ENCODE data around the gene ETFBKMT. TPM values are rescaled to one million over a fixed set of nuclear protein-coding genes. Genes with fewer than 3 reads are reported as not detected.

Gene ETFBKMT, protein sequence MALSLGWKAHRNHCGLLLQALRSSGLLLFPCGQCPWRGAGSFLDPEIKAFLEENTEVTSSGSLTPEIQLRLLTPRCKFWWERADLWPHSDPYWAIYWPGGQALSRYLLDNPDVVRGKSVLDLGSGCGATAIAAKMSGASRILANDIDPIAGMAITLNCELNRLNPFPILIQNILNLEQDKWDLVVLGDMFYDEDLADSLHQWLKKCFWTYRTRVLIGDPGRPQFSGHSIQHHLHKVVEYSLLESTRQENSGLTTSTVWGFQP
- 2.3 TPM for polyA plus RNA-seq (2013)

- Histone ChIP-seq H3K36me3 (ENCODE audit: control insufficient read depth in 4 of 4, insufficient read depth in 4 of 4, low read length in 3 of 4) (no peaks in the 10 kb centered on the region), H3K27me3 (replicated peaks in 2 of 5; ENCODE audit: control insufficient read depth in 4 of 5, insufficient read depth in 5 of 5, low read length in 4 of 5) (no peaks in the 10 kb centered on the region), H3K27ac (ENCODE audit: insufficient read depth in 1 of 2, low read depth in 1 of 2, low read length in 2 of 2, poor library complexity in 1 of 2, severe bottlenecking in 2 of 2) (peak within 1 kb of the TSS; percentile 91 to 95), H3K4me3 (ENCODE audit: control insufficient read depth in 1 of 7, extremely low read depth in 1 of 7, insufficient read depth in 4 of 7, low read depth in 2 of 7, low read length in 6 of 7) (peak within 1 kb of the TSS; percentile 78 to 99 (median 94)), H3K9me3 (ENCODE audit: control extremely low read depth in 1 of 5, control insufficient read depth in 4 of 5, insufficient read depth in 2 of 5, low read depth in 1 of 5, low read length in 4 of 5) (no peaks in the 10 kb centered on the region), H3K4me1 (ENCODE audit: control extremely low read depth in 1 of 4, control insufficient read depth in 4 of 4, insufficient read depth in 4 of 4, low read length in 3 of 4) (peaks cover 4 to 15% (median 9%) of the 10 kb centered on the region in 4 experiments)
- CTCF ChIA-PET, result interaction anchor here (1.2 kb wide), 1 partner anchor 1013 kb away, joined by 3 read pairs; no protein-coding TSS in a partner anchor
- POLR2A ChIA-PET, result interaction anchor here (0.6 kb wide), 1 partner anchor 876 kb away, joined by 3 read pairs; no protein-coding TSS in a partner anchor
- peak; percentile 77 to 88 (median 80) for DNase-seq
- 1% methylated on average over 21 of the region's 47 CpGs for WGBS (ENCODE audit: insufficient coverage)
Observed at GRCh38 chr12:31659087-31659942, at the start of gene ETFBKMT. Gene ETFBKMT, plus strand, starts transcription at chr12:31659688. Its CDS starts 2,266 bp downstream, at chr12:31661954.

- peaks cover 0 to 14% (median 10%) of the 10 kb centered on the region in 5 experiments for H3K9me3 ChIP-seq (ENCODE audit: control extremely low read depth in 1 of 5, control insufficient read depth in 4 of 5, insufficient read depth in 2 of 5, low read depth in 1 of 5, low read length in 4 of 5)
- H3K36me3 ChIP-seq (ENCODE audit: control insufficient read depth in 4 of 4, insufficient read depth in 4 of 4, low read length in 3 of 4), result no peaks in the 10 kb centered on the region
- H3K27ac ChIP-seq (ENCODE audit: insufficient read depth in 1 of 2, low read depth in 1 of 2, low read length in 2 of 2, poor library complexity in 1 of 2, severe bottlenecking in 2 of 2), result no peak overlapping the region
- 94% methylated on average over 2 of the region's 2 CpGs for WGBS (ENCODE audit: insufficient coverage)
- no peak for DNase-seq
- H3K27me3 ChIP-seq (replicated peaks in 2 of 5; ENCODE audit: control insufficient read depth in 4 of 5, insufficient read depth in 5 of 5, low read length in 4 of 5), result no peaks in the 10 kb centered on the region
- H3K4me3 ChIP-seq (ENCODE audit: control insufficient read depth in 1 of 7, extremely low read depth in 1 of 7, insufficient read depth in 4 of 7, low read depth in 2 of 7, low read length in 6 of 7), result no peak overlapping the region
- CTCF ChIA-PET, result no interaction called here
- POLR2A ChIA-PET, result no interaction called here
- no peaks in the 10 kb centered on the region for H3K4me1 ChIP-seq (ENCODE audit: control extremely low read depth in 1 of 4, control insufficient read depth in 4 of 4, insufficient read depth in 4 of 4, low read length in 3 of 4)
Observed at GRCh38 chr12:31612819-31613218, 46.7 kb upstream of the ETFBKMT start.

DNA sequence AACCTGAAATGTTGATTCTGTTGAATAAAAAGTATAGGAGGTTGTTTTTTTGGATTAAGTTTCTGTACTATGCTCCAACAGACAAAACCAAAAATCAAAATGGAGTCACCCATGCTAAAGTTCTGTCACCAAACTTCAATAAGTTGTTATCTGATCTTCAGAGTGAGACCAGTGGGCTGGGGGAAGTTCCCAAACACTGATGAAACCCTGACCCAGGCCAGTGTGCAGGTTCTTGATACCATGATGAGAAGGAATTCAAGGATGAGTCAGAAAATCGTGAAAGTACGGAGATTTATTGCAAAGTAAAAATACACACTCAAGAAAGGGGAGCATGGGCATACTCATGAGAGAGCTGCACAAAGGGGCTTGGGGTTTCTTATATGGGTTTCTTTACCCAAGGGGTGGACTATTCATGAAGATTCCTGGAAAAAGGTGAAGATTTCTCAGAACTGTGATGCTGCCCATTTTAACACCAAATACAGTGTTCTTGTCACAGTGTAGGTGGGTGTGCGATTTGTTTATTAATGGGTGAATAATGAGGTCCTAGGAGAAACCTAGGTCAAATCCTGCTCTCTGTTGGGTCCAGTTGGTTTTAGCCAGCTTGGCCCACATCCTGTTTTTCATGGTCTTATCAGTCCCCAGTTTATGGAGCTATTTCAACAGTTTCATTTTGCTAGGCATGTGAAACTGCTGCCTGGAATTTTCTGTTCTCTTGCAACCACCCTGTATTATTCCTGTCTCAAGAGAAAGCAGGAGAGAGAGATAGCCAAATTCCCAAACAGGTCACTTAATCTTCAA lies 41.1 kb upstream of the ETFBKMT start:
- no peaks in the 10 kb centered on the region for H3K4me1 ChIP-seq (ENCODE audit: control extremely low read depth in 1 of 4, control insufficient read depth in 4 of 4, insufficient read depth in 4 of 4, low read length in 3 of 4)
- ChIA-PET CTCF (no interaction called here), POLR2A (no interaction called here)
- H3K27me3 ChIP-seq (replicated peaks in 2 of 5; ENCODE audit: control insufficient read depth in 4 of 5, insufficient read depth in 5 of 5, low read length in 4 of 5), result no peaks in the 10 kb centered on the region
- no peak for DNase-seq
- no peak overlapping the region for H3K27ac ChIP-seq (ENCODE audit: insufficient read depth in 1 of 2, low read depth in 1 of 2, low read length in 2 of 2, poor library complexity in 1 of 2, severe bottlenecking in 2 of 2)
- 94% methylated on average over 2 of the region's 3 CpGs for WGBS (ENCODE audit: insufficient coverage)
- H3K36me3 ChIP-seq (ENCODE audit: control insufficient read depth in 4 of 4, insufficient read depth in 4 of 4, low read length in 3 of 4), result no peaks in the 10 kb centered on the region
- no peak overlapping the region for H3K4me3 ChIP-seq (ENCODE audit: control insufficient read depth in 1 of 7, extremely low read depth in 1 of 7, insufficient read depth in 4 of 7, low read depth in 2 of 7, low read length in 6 of 7)
- H3K9me3 ChIP-seq (ENCODE audit: control extremely low read depth in 1 of 5, control insufficient read depth in 4 of 5, insufficient read depth in 2 of 5, low read depth in 1 of 5, low read length in 4 of 5), result no peaks in the 10 kb centered on the region

- no peak overlapping the region for H3K4me3 ChIP-seq (ENCODE audit: control insufficient read depth in 1 of 7, extremely low read depth in 1 of 7, insufficient read depth in 4 of 7, low read depth in 2 of 7, low read length in 6 of 7)
- no peaks in the 10 kb centered on the region for H3K9me3 ChIP-seq (ENCODE audit: control extremely low read depth in 1 of 5, control insufficient read depth in 4 of 5, insufficient read depth in 2 of 5, low read depth in 1 of 5, low read length in 4 of 5)
- H3K27ac ChIP-seq (ENCODE audit: insufficient read depth in 1 of 2, low read depth in 1 of 2, low read length in 2 of 2, poor library complexity in 1 of 2, severe bottlenecking in 2 of 2), result no peak overlapping the region
- DNase-seq, result no peak
- no peaks in the 10 kb centered on the region for H3K27me3 ChIP-seq (replicated peaks in 2 of 5; ENCODE audit: control insufficient read depth in 4 of 5, insufficient read depth in 5 of 5, low read length in 4 of 5)
- ChIA-PET POLR2A (no interaction called here), CTCF (no interaction called here)
- no peaks in the 10 kb centered on the region for H3K4me1 ChIP-seq (ENCODE audit: control extremely low read depth in 1 of 4, control insufficient read depth in 4 of 4, insufficient read depth in 4 of 4, low read length in 3 of 4)
- no CpG with 5 or more reads among the region's 2 CpGs for WGBS (ENCODE audit: insufficient coverage)
- no peaks in the 10 kb centered on the region for H3K36me3 ChIP-seq (ENCODE audit: control insufficient read depth in 4 of 4, insufficient read depth in 4 of 4, low read length in 3 of 4)
Observed at GRCh38 chr12:31620311-31620710, 39.2 kb upstream of the ETFBKMT start.

DNA sequence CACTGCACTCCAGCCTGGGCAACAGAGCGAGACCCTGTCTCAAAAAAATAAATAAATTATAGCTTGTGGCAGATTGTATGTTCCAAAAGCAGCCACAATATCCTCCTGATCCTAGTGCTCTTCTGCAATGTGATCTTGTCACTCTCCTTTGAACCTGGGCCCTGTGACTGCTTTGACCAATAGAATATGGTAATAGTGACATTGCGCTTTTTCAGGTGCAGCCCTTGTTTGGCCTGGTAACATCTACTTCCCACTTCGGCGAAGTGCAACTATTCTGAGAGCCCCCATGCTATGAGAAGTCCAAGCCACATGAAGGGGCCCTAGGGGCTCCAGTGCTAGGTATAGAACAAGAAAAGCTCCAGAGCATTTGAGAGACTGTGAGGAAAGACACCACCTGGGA lies 37.5 kb upstream of the ETFBKMT start:
- Histone ChIP-seq H3K9me3 (ENCODE audit: control extremely low read depth in 1 of 5, control insufficient read depth in 4 of 5, insufficient read depth in 2 of 5, low read depth in 1 of 5, low read length in 4 of 5) (no peaks in the 10 kb centered on the region), H3K4me1 (ENCODE audit: control extremely low read depth in 1 of 4, control insufficient read depth in 4 of 4, insufficient read depth in 4 of 4, low read length in 3 of 4) (no peaks in the 10 kb centered on the region), H3K27me3 (replicated peaks in 2 of 5; ENCODE audit: control insufficient read depth in 4 of 5, insufficient read depth in 5 of 5, low read length in 4 of 5) (no peaks in the 10 kb centered on the region), H3K4me3 (ENCODE audit: control insufficient read depth in 1 of 7, extremely low read depth in 1 of 7, insufficient read depth in 4 of 7, low read depth in 2 of 7, low read length in 6 of 7) (no peak overlapping the region), H3K27ac (ENCODE audit: insufficient read depth in 1 of 2, low read depth in 1 of 2, low read length in 2 of 2, poor library complexity in 1 of 2, severe bottlenecking in 2 of 2) (no peak overlapping the region), H3K36me3 (ENCODE audit: control insufficient read depth in 4 of 4, insufficient read depth in 4 of 4, low read length in 3 of 4) (no peaks in the 10 kb centered on the region)
- DNase-seq, result no peak
- WGBS (ENCODE audit: insufficient coverage), result 90% methylated on average over 4 of the region's 4 CpGs
- ChIA-PET POLR2A (interaction anchor here (0.6 kb wide), 1 partner anchor 21 kb away, joined by 3 read pairs; no protein-coding TSS in a partner anchor), CTCF (no interaction called here)

DNA sequence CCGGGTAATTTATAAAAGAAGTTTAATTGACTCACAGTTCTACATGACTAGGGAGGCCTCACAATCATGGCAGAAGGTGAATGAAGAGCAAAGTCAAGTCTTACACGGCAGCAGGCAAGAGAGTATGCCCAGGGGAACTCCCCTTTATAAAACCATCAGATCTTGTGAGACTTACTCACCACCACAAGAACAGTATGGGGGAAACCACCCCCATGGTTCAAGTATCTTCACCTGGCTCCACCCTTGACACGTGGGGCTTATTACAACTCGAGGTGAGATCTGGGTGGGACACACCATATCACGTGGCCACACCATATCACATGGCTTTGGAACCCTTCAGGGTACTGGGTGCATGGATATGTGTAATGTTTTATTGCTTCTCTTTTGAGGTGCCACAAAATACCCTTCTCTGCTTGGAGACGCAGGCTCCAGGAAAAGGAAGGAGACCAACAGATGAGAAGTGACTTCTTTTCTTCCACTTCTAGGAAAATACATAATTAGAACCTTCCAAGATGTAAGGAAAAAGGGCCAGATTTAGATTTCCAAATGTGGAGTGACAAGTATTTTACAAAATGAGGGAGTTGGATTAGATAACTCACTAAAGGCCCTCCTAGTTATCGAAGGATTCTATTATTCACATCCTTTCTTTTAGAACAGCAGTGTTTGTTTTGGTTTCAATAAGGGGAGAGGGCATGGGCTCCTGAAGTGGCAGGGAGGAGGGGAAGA lies 33.1 kb upstream of the ETFBKMT start:
- ChIA-PET POLR2A (no interaction called here), CTCF (no interaction called here)
- H3K9me3 ChIP-seq (ENCODE audit: control extremely low read depth in 1 of 5, control insufficient read depth in 4 of 5, insufficient read depth in 2 of 5, low read depth in 1 of 5, low read length in 4 of 5), result no peaks in the 10 kb centered on the region
- H3K27me3 ChIP-seq (replicated peaks in 2 of 5; ENCODE audit: control insufficient read depth in 4 of 5, insufficient read depth in 5 of 5, low read length in 4 of 5), result no peaks in the 10 kb centered on the region
- H3K36me3 ChIP-seq (ENCODE audit: control insufficient read depth in 4 of 4, insufficient read depth in 4 of 4, low read length in 3 of 4), result no peaks in the 10 kb centered on the region
- no peaks in the 10 kb centered on the region for H3K4me1 ChIP-seq (ENCODE audit: control extremely low read depth in 1 of 4, control insufficient read depth in 4 of 4, insufficient read depth in 4 of 4, low read length in 3 of 4)
- H3K4me3 ChIP-seq (ENCODE audit: control insufficient read depth in 1 of 7, extremely low read depth in 1 of 7, insufficient read depth in 4 of 7, low read depth in 2 of 7, low read length in 6 of 7), result no peak overlapping the region
- no peak overlapping the region for H3K27ac ChIP-seq (ENCODE audit: insufficient read depth in 1 of 2, low read depth in 1 of 2, low read length in 2 of 2, poor library complexity in 1 of 2, severe bottlenecking in 2 of 2)
- 100% methylated on average over 4 of the region's 7 CpGs for WGBS (ENCODE audit: insufficient coverage)
- DNase-seq, result peak in 1 of 3 donors; percentile 21
